NCI-H2171 treated with DMSO at 0.1 percent for 48 hours (cell line): ENCODE results near the gene CD80.

Experiments used
- DNase-seq: peaks from one replicate; lab custom pipeline; 2025; lab: John Stamatoyannopoulos, UW

Gene CD80

DNA sequence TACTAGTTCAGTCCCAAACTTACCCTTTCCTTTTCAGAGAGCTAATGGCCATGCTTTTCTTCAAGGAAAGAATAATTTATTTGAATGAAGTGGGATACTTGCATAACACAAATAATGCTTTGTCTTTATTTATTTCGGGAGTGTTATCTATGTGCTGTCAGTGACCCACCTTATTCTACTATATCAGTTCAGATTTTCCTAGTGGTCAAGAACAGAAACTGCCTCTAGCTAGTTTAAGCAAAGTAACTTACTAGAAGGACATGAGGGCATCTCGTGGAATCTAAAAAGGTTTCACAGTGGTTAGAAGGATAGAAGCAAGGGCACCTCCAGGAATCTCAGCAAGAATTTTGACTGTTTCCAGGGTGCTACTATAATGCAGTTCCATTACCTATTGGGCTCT lies 64.8 kb downstream of the CD80 start:
- DNase-seq: no peak

- DNase-seq: no peak
Observed at GRCh38 chr3:119492810-119493209, 66.6 kb downstream of the CD80 start.

GRCh38 chr3:119492128-119492527 lies 67.3 kb downstream of the CD80 start:
- no peak for DNase-seq

DNA sequence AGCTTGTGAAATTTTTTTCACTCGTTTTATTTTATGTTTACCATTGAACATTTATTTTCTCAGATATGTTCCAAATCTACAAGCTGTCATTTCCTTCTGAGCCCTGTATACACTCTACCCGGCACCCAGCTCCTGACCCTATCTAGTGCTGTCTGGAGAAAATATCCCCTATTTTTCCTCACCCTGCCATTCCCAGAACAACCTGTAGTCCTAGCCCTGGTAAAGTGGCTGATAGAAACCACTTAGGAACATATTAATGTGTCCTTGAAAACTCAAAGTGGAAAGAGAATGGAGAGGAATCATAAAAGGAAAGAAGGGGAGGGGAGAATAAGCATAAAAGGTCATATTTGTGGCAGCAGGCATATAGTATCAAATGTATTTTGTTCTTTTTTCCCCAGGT lies 69.3 kb downstream of the CD80 start:
- DNase-seq: no peak

DNA sequence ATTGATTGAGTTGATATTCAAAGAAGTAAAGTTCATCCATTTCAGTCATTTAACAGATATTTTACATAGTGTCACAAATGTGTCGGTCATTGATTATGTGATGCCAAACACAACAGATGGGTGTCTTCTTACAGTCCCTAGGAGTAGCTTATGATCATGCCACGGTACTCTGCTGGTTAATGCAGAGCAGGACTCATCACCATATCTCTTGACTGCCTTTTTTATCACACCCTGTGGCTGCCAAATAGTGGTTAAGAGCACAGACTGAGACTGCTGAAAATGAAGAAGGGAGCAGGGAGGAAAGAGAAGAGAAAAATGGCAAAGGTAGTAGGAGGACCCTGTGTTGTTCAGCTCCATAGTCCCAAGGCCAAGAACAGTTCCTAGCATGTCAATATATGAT lies 73.9 kb downstream of the CD80 start:
- DNase-seq: no peak

- DNase-seq: no peak
Observed at GRCh38 chr3:119483101-119483500, 76.3 kb downstream of the CD80 start.

DNA sequence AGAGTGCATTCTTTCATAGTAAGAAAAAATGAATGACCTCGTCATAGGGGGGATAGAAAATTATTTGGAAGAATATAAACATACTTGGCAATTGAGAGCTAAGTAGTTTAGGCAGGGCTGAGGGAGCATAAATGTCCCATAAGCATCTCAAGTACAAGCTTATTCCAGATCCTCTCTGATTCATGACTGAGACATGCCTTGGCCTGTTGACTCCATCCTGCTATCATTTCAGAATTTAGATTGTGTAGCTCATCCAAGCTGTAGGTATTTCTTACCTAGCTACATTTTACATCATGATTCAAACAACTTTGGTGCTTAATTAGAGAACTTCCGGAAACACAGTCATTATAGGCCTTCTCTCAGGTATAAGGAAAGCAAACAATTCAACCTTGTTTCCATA lies 78.3 kb downstream of the CD80 start:
- no peak for DNase-seq
